GM12874 (cell line): ENCODE results near the gene E2F7.

Experiments
- TF ChIP-seq, protein P1 (sequence below): IDR thresholded peaks from 2 replicates; pipeline ENCODE4 v1.5.1; 2011; ENCODE audit warnings: low read depth, mild to moderate bottlenecking, control low read depth, low read length, moderate library complexity; ENCODE audit not compliant: insufficient read depth

The E2F7 gene

DNA sequence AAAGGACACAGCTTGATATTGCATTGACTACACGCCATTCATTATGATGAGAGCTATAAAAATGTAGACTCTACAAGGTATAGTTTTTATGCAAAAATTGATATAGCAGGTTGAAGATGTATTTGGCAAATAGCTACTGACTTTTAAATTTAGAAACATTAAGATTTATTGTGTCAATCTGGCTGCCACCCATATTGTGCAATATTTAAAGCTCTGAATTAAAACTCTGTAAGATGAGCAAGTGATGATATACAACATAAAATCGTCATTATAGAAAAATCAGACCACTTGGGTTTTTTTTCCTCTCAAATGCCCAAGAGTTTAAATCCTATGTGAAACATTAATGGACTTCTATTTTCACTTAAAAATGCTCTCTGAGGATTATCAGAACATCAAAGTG, 36.8 kb upstream of the E2F7 start:
- TF ChIP-seq, protein P1, sequence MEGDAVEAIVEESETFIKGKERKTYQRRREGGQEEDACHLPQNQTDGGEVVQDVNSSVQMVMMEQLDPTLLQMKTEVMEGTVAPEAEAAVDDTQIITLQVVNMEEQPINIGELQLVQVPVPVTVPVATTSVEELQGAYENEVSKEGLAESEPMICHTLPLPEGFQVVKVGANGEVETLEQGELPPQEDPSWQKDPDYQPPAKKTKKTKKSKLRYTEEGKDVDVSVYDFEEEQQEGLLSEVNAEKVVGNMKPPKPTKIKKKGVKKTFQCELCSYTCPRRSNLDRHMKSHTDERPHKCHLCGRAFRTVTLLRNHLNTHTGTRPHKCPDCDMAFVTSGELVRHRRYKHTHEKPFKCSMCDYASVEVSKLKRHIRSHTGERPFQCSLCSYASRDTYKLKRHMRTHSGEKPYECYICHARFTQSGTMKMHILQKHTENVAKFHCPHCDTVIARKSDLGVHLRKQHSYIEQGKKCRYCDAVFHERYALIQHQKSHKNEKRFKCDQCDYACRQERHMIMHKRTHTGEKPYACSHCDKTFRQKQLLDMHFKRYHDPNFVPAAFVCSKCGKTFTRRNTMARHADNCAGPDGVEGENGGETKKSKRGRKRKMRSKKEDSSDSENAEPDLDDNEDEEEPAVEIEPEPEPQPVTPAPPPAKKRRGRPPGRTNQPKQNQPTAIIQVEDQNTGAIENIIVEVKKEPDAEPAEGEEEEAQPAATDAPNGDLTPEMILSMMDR, result no peak

DNA sequence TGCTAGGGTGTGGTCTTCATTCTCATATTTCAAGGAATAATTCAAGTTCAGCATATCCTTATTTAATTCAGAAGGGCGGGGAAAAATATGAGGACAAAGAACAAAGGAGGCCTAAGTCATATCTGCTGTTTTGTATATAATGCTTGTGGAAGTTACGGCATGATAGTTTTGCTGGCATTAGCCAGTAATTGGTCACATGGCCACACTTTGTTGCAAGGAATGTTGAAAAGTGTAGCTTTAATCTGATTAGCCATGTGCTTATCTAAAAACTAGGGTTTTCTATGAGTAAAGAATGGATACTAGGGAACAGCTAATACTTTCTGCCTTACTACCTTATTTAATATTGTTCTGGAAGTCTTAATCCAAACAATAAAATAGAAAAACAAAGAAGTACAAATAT, 34.4 kb upstream of the E2F7 start:
- TF ChIP-seq, protein P1, result no peak

DNA sequence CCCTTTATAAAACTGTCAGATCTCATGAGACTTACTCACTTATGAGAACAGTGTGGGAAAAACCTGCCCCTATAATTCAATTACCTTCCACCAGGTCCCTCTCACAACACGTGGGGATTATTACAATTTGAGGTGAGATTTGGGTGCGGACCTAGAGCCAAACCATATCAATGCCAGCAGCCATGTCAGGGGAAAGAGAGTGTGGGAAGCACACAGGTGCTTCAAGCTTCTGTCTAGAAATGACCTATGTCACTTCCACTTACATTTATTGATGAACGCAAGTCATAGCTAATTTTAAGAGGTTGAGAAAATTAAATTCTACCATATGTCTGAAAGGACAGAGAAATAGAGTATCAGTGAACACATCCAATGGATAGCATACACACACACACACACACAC, 32.5 kb upstream of the E2F7 start:
- TF ChIP-seq, protein P1, result no peak

DNA sequence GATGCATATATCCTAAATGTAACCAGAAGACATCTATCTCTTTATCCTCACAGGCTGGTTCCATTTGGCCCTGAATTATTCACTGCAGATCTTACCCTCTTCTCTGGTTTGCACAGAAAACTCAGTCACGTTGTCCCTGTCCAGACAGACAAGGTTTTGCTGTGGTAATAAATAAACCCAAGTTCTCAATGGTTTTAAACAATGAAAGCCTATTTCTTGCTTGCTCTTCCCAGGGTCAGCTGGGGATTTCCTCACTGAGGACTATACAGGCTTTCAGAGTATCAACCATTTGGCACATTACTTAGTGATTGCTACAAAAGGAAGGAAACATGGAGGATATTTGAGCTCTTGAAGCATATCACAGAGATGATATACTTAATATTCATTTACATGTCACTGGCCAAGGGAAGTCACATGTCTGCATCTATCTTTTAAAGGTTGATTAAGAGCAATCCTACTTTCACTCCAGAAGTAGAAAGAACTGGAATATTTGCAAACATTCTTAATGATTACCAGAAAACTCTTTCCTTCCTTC, 24.4 kb upstream of the E2F7 start:
- TF ChIP-seq, protein P1, result no peak

GRCh38 chr12:77087427-77087826, 22.1 kb upstream of the E2F7 start:
- TF ChIP-seq, protein P1, result no peak

DNA sequence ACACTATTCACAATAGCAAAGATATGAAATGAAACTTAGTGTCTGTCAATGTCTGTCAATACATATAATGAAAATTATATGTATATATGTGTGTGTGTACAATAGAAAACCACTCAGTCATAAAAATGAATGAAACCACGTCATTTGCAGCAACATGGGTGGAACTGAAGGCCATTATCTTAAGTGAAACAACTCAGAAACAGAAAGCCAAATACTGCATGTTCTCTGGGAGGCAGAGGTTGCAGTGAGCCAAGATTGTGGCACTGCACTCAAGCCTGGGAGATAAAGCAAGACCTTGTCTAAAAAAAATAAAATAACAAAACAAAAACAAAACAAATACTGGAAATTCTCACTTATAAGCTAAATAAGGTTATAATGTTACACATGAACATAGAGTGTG, 16.7 kb upstream of the E2F7 start:
- TF ChIP-seq, protein P1, result no peak

GRCh38 chr12:77079631-77080030, 14.3 kb upstream of the E2F7 start:
- TF ChIP-seq, protein P1, result no peak
